Measurements from ENCODE around the gene FAM120AOS. TPM values are rescaled to one million over a fixed set of nuclear protein-coding genes. Genes with fewer than 3 reads are reported as not detected.

The FAM120AOS gene
- 33.6 and 47.4 TPM in 2 replicates for total RNA-seq

DNA sequence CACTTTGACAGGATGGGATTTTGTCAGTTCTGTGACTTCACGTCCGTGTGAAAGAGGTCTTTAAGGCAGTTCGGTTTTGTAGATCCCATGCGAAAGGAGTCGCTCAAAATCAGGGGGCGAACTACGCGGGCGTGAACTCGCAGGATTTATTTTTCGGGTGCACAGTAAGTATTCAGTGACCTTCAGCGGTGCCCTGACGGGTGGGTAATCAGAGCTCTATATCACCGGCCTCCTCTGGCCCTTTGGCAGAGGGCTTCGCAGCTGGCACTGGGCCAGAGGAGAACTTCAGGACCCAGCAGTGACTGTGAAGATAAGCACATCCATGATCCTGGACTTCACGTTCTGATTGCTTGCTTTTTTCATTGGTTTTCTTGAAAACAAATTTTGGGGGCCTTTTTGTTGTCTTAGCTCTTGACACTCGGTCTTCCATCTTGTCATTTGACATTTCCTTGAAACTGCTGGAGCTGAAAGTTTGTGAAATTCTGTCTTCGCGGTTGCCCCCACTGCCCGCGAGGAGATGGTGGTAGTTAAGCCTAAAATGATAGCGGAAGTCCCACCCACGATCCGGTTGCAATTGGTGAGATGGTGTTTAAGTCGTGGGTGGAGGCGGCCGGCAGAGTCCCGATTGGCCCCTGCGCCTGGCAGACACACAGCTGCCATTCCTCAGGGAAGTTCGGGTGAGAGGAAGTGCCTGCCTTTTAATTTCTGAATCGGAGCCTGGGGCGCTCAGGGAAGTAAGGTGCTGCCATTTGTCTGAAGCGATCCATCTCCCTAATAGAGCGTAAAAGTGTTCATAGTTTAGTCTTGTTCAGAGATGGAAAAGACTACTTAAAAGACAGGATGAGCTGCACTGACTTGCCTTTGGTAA lies at the start of gene FAM120AOS:
TSS of gene FAM120AOS (minus strand) at position 535 of the 868 bp plus-strand sequence. CDS start 872 bp downstream, outside the sequence.

DNA sequence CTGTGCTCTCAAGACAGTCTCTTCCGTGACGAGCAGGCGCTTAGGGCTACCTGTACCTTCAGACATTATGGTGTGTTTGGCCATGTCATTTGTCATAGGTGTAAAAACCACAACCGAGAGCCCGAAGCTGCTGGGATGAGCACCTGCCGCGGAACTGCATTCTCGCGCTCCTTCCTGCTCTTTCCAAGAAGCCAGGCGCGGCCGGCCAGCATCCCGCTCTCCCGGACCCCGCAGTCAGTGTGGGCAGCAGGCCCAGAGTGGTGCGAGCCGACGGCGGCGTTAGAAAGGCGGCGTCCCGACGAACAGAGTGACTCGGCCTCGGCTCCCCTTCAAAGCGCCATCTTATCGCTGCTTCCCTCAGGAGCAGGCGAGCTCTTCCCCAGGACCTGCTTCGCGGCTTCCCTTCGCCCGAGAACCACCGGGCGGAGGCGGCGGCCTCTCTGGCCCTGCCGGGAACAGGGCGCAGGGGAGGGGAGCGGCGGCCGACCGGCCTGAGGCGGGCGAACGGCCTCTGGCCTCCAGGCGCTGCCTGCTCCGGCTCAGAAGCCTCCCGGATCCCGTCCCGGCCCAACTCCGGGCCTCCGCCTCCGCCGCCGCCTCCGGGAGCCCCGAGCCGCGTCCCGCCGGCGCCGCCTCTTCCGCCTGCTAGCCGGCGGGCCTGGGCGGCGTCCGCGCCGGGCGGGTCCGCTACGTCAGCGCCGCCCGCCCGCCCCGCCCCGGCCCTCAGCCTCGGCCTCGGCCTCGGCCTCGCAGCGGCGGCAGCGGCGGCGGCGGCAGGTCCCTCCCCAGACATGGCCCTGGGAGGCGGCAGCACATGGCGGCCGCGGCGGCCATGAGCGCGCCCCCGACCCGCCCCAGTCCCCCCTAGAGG lies 2.2 kb downstream of the FAM120AOS start, which contains the start of gene FAM120A:
TSS of gene FAM120A (plus strand) at position 741 of the 871 bp plus-strand sequence. CDS start 231 bp downstream, outside the sequence.

Other genes with a start within 250 kb of the FAM120AOS start
- 106 and 125 TPM in 2 replicates for gene FAM120A, start 1.9 kb downstream of the FAM120AOS start, total RNA-seq
- gene PHF2, start 123.0 kb upstream of the FAM120AOS start, total RNA-seq, result 8.0 and 11.5 TPM in 2 replicates

All from uterine smooth muscle cell (primary cell).